ENCODE measurements around the gene TEX48. TPM values are rescaled to one million over a fixed set of nuclear protein-coding genes. Genes with fewer than 3 reads are reported as not detected.

TEX48 gene
- total RNA-seq, 1 experiment from 2014 or later: not detected

DNA sequence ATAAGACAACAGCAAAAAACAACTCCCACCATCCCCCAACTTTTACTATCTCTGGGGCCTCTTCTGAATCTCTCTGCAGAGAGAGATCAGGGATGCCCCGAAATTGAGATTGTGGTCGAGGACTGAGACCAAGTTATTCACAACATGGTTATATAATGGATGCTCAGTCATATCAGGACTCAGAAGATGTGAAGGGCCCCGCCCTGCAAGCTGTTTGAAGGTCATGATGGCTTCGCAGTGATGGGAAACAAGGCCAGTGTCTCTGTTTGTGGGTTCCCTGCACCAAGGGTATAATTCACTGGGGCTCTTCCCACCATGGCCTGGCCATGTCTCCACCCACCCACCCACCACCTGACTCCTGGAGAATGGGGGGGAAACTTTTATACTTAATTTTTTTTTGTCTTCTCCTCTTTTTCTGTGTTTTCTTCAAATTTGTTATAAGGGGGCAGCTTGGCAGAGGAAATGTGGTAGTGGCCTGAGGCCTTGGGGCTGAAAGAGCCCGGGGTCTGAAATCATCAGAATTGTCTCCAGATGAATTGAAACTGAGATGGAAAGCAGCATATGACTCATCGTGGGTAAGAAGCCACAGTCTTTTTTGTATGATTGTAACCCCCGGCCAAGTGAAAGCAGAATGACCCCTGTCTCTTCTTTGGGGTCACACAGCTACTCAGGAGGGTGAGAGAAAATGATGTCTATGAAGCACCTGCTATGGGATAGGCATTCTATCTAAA is 15.0 kb upstream of the TEX48 start:
- no TSS peak for BruUV-seq (replicated peaks)
- ChIA-PET CTCF (no interaction called here), POLR2A (no interaction called here)
- no peak for ATAC-seq
- no peaks in the 10 kb centered on the region for H3K36me3 ChIP-seq (ENCODE audit: control insufficient read depth, insufficient read depth, low read length)
- intact Hi-C loops (cut with micrococcal nuclease; ENCODE audit: unreplicated experiment): no loop called here
- DNase-seq (ENCODE audit: low read depth, low spot score): no peak
- H3K4me3 ChIP-seq (ENCODE audit: low read depth in 2 of 2, low read length in 2 of 2): no peak overlapping the region
- H3K4me1 ChIP-seq (ENCODE audit: control insufficient read depth, insufficient read depth, low read length): no peaks in the 10 kb centered on the region
- no peak for TF ChIP-seq SIN3A (IDR thresholded peaks at IDR 0.05; ENCODE audit: borderline replicate concordance, insufficient read depth, low read depth, low read length)
- TF ChIP-seq, protein P1, sequence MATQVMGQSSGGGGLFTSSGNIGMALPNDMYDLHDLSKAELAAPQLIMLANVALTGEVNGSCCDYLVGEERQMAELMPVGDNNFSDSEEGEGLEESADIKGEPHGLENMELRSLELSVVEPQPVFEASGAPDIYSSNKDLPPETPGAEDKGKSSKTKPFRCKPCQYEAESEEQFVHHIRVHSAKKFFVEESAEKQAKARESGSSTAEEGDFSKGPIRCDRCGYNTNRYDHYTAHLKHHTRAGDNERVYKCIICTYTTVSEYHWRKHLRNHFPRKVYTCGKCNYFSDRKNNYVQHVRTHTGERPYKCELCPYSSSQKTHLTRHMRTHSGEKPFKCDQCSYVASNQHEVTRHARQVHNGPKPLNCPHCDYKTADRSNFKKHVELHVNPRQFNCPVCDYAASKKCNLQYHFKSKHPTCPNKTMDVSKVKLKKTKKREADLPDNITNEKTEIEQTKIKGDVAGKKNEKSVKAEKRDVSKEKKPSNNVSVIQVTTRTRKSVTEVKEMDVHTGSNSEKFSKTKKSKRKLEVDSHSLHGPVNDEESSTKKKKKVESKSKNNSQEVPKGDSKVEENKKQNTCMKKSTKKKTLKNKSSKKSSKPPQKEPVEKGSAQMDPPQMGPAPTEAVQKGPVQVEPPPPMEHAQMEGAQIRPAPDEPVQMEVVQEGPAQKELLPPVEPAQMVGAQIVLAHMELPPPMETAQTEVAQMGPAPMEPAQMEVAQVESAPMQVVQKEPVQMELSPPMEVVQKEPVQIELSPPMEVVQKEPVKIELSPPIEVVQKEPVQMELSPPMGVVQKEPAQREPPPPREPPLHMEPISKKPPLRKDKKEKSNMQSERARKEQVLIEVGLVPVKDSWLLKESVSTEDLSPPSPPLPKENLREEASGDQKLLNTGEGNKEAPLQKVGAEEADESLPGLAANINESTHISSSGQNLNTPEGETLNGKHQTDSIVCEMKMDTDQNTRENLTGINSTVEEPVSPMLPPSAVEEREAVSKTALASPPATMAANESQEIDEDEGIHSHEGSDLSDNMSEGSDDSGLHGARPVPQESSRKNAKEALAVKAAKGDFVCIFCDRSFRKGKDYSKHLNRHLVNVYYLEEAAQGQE (IDR thresholded peaks at IDR 0.05; ENCODE audit: insufficient read depth in 1 of 2, low read depth in 2 of 2, low read length in 1 of 2): no peak
- no peak for TF ChIP-seq POLR2AphosphoS5 (IDR thresholded peaks at IDR 0.05; ENCODE audit: low read depth, low read length)
- TF ChIP-seq TCF7L2 (IDR thresholded peaks at IDR 0.05; ENCODE audit: low read depth, low read length): no peak
- TF ChIP-seq CTCF (IDR thresholded peaks at IDR 0.05): no peak
- in situ Hi-C loops (cut with HindIII; ENCODE audit: low pct_unique_long_range_greater_than_20kb, low sequenced_read_pairs): no loop called here
- no peak overlapping the region for H3K27ac ChIP-seq (ENCODE audit: low read length)
- H3K9me3 ChIP-seq (ENCODE audit: control insufficient read depth, insufficient read depth, low read depth, low read length): no peaks in the 10 kb centered on the region
- no peaks in the 10 kb centered on the region for H3K27me3 ChIP-seq (ENCODE audit: control insufficient read depth, insufficient read depth, low read length)

DNA sequence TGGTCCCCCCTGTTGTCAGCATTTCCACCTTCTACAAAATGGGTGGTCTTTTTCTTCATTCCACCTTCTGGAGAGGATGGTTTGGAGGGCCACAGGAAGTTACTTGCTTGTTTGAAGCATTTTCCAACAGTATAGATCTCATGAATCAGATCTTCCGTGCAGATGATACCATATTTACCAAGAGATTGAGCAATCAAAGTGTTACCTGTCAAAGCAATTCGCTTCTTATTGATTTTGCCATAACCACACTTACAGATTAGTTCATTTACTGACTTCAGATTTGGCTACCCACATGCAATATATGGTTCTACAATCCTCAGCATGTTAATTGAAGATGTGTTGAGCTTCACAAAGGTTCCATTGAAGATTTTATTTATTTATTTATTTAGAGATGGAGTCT is 14.0 kb upstream of the TEX48 start:
- DNase-seq (ENCODE audit: low read depth, low spot score): no peak
- in situ Hi-C loops (cut with HindIII; ENCODE audit: low pct_unique_long_range_greater_than_20kb, low sequenced_read_pairs): no loop called here
- CTCF ChIA-PET: no interaction called here

More for the DNA sequence above, 14.0 kb upstream of the TEX48 start:
- intact Hi-C loops (cut with micrococcal nuclease; ENCODE audit: unreplicated experiment): no loop called here
- Histone ChIP-seq H3K27ac (ENCODE audit: low read length) (no peak overlapping the region), H3K9me3 (ENCODE audit: control insufficient read depth, insufficient read depth, low read depth, low read length) (no peaks in the 10 kb centered on the region), H3K4me3 (ENCODE audit: low read depth in 2 of 2, low read length in 2 of 2) (no peak overlapping the region), H3K36me3 (ENCODE audit: control insufficient read depth, insufficient read depth, low read length) (no peaks in the 10 kb centered on the region), H3K27me3 (ENCODE audit: control insufficient read depth, insufficient read depth, low read length) (no peaks in the 10 kb centered on the region), H3K4me1 (ENCODE audit: control insufficient read depth, insufficient read depth, low read length) (no peaks in the 10 kb centered on the region)
- POLR2A ChIA-PET: no interaction called here
- TF ChIP-seq POLR2AphosphoS5 (IDR thresholded peaks at IDR 0.05; ENCODE audit: low read depth, low read length): no peak
- TF ChIP-seq TCF7L2 (IDR thresholded peaks at IDR 0.05; ENCODE audit: low read depth, low read length): no peak
- no peak for TF ChIP-seq CTCF (IDR thresholded peaks at IDR 0.05)
- BruUV-seq (replicated peaks): no TSS peak
- ATAC-seq: no peak
